HEK293T (cell line): ENCODE measurements around the gene LMAN2.

Experiments
- BHLHE40 ChIP-seq: fragments of 450-650 bp; IDR thresholded peaks from 2 replicates; pipeline ENCODE4 v1.6.1; 2016; ENCODE audit warnings: mild to moderate bottlenecking, moderate library complexity, borderline replicate concordance
- CTBP1 ChIP-seq: fragments of 450-650 bp; IDR thresholded peaks from 2 replicates; pipeline ENCODE4 v1.6.1; 2016; ENCODE audit warnings: borderline replicate concordance
- ELF4 ChIP-seq: fragments of 450-650 bp; IDR thresholded peaks from 2 replicates; pipeline ENCODE4 v1.6.1; 2017; ENCODE audit warnings: antibody characterized with exemption
- HDGF ChIP-seq: fragments of 450-650 bp; IDR thresholded peaks from 2 replicates; pipeline ENCODE4 v1.6.1; 2017; ENCODE audit warnings: antibody characterized with exemption, borderline replicate concordance
- LEF1 ChIP-seq: fragments of 450-650 bp; IDR thresholded peaks from 2 replicates; pipeline ENCODE4 v1.6.1; 2017; ENCODE audit warnings: mild to moderate bottlenecking, borderline replicate concordance
- NFRKB ChIP-seq: fragments of 450-650 bp; IDR thresholded peaks from 2 replicates; pipeline ENCODE4 v1.6.1; 2016; ENCODE audit warnings: mild to moderate bottlenecking, moderate library complexity
- PKNOX1 ChIP-seq: fragments of 450-650 bp; IDR thresholded peaks from 2 replicates; pipeline ENCODE4 v1.6.1; 2016
- SUZ12 ChIP-seq: fragments of 450-650 bp; IDR thresholded peaks from 2 replicates; pipeline ENCODE4 v1.6.1; 2016; ENCODE audit warnings: mild to moderate bottlenecking
- TARDBP ChIP-seq: fragments of 450-650 bp; IDR thresholded peaks from 2 replicates; pipeline ENCODE4 v1.6.1; 2016
- ZNF384 ChIP-seq: fragments of 450-650 bp; IDR thresholded peaks from 2 replicates; pipeline ENCODE4 v1.6.1; 2016

GRCh38 chr5:177297922-177298321 lies 53.5 kb downstream of the LMAN2 start:
- TF ChIP-seq BHLHE40 (no peak), SUZ12 (no peak), LEF1 (no peak), TARDBP (no peak), ELF4 (no peak), CTBP1 (no peak), HDGF (no peak), NFRKB (no peak), PKNOX1 (no peak), ZNF384 (no peak)
